WI38 (cell line): Measurements from ENCODE around the gene SRCAP.

Source experiments
- H3K4me3 ChIP-seq: 2 replicates; pipeline ENCODE4 v1.5.1; 2011; ENCODE audit warnings: low read depth, mild to moderate bottlenecking, control low read depth, low read length
- CTCF ChIP-seq: IDR thresholded peaks from 2 replicates; pipeline ENCODE4 v1.5.1; 2012; ENCODE audit warnings: low read depth, mild to moderate bottlenecking, control low read depth, low read length

Gene SRCAP

GRCh38 chr16:30659507-30660423, 39.2 kb upstream of the SRCAP start:
- peak overlapping the region; percentile 87 for H3K4me3 ChIP-seq
- TF ChIP-seq CTCF: no peak

GRCh38 chr16:30660424-30661261, 38.3 kb upstream of the SRCAP start:
- peak overlapping the region; percentile 87 for H3K4me3 ChIP-seq
- TF ChIP-seq CTCF: no peak

GRCh38 chr16:30662449-30662848, 36.5 kb upstream of the SRCAP start:
- no peak overlapping the region for H3K4me3 ChIP-seq
- no peak for TF ChIP-seq CTCF

- no peak overlapping the region for H3K4me3 ChIP-seq
- TF ChIP-seq CTCF: no peak
Measured at GRCh38 chr16:30663038-30663437, 35.9 kb upstream of the SRCAP start.

- no peak overlapping the region for H3K4me3 ChIP-seq
- no peak for TF ChIP-seq CTCF
Measured at GRCh38 chr16:30663820-30664219, 35.2 kb upstream of the SRCAP start.

- TF ChIP-seq CTCF: no peak
- no peak overlapping the region for H3K4me3 ChIP-seq
Measured at GRCh38 chr16:30664616-30665109, 34.3 kb upstream of the SRCAP start.
